Activated naive CD8-positive, alpha-beta T cell treated with anti-CD3 and anti-CD28 coated beads, Interleukin-2, amount 50 U/mL, for 16 hours (primary cell): ENCODE results near the gene MOV10L1.
"Not testable (repeated sequence)": the region's sequence is repeated elsewhere in the genome, so short reads cannot be mapped to it uniquely, and the experiment has no call there.

Source experiments
- DNase-seq: peaks from one replicate; pipeline ENCODE4 v3.0.0-alpha.2; 2020; ENCODE audit warnings: low read depth, low spot score

MOV10L1 gene

DNA sequence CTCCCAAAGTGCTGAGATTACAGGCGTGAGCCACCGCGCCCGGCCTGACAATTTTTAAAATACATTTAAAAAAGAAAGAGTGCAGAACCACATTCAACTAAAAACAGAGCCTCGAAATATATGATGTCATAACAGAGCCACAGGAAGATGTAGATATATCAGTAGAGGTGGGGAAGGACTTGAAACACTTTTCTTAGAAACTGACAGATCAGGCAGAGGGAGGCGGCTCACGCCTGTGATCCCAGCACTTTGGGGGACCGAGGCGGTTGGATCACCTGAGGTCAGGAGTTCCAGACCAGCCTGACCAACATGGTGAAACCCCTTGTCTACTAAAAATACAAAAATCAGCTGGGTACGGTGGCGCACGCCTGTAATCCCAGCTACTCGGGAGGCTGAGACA is 11.6 kb upstream of the MOV10L1 start:
- DNase-seq = no peak

DNA sequence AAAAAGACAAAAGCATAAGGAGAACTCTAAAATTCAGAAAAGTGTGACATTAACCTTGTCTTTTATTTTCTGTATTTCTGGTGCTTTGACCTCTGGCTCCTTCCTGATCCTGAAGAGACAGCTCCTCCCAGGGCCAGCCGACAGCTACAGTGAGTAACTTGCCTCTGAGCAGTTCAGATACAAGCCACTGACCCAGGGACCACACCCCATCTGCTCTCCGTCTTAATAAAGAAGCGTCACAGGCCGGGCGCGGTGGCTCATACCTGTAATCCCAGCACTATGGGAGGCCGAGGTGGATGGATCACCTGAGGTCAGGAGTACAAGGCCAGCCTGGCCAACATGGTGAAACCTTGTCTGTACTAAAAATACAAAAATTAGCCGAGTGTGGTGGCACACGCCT is 11.0 kb upstream of the MOV10L1 start:
- DNase-seq = no peak

DNA sequence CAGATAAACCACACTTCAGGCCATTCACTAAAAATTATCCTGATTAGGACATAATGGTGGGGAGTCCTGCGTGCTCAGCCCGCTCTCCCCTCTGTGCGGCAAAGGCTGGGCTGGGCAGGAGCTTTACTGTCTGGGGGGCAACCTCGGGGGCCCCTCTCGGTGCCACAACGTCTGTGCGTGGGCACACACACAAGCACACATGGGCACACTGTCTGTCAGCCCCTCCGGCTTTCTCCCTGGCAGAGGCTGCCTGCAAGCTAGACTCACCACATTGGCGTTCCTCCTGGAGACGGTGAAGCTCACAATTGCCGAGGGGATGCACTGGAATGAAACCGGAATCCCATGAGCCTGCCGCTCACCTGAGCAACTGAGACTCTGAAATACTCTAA is 9.7 kb upstream of the MOV10L1 start:
- no peak for DNase-seq

DNA sequence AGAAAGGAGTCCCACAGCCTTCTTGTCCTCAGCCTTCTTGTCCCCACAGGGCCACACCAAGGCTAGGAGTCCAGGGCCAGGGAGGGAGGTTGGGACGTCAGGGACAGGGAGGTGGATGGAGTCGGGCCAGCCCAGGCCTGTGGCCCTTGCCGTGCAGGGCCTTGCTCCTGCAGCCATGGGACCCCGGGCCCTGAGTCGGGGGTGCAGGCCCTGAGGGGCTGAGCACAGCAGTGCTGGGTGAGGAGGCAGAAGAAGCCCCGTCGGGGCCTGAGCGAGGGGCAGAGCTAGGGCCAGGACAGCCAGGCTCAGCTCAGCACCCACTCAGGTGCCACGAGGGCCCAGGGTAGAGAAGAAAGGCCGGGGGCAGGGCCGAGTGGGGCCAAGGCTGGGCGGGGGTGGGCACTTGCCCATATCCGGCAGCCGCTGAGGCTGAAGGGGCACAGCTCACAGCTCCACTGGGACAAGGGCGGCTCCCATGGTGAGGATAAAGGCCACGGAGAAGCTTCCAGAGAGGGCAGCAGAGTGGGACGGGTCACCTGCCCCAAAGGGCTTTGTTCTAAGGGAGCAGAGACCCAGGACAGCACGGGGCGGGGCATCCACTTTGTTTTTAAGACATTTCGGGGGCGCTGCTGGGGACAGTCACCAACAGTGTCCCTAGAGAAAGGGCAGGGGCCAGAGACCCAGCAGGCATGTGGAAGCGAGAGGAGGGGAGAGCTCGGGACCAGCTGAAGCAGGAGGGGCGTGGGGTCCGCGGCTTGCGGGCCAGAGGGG is 8.2 kb upstream of the MOV10L1 start:
- no peak for DNase-seq

DNA sequence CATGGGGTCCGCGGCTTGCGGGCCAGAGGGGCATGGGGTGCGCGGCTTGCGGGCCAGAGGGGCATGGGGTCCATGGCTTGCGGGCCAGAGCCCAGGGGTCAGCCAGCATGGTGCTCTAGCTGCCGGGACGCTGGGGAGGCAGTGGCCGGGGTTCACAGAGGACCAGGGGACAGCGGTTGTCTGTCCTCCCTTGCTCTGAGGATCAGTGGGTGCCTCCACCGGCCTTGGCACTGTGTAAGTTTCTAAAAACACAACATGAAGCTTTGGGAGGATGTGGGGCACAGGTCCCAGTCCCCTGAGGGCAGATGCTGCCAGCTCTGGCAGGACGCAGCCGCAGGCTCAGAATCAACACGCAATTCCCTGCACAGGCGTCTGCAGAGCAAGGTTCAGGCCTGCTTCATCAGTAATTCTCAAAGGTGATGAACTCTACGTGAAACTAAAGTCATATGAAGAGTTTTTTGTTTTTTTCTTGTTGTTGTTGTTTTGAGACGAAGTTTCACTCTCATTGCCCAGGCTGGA is 7.5 kb upstream of the MOV10L1 start:
- no peak for DNase-seq

DNA sequence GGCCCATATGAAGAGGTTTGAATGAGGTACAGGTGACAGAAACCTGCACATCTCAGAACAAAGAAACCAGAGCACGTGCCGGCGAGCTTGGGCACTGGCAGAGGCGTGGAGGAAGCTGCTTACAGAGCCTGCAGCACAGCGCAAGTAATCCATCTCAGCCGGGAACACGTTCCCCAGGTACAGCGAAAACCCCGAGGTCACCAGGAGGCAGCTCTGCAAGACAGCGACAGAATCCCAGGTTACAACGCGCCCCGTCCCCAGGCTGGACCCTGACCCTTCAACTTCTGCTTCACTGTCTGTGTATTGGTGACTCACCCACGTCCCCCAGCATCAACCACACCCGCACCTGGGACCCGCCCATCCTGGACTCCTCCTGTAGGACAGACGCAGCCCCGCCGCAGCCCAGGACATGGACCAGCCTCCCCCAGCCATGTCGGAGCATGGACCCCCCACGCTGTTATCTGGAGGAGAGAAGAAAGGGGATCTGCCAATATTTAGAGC is 6.8 kb upstream of the MOV10L1 start:
- DNase-seq = no peak

DNA sequence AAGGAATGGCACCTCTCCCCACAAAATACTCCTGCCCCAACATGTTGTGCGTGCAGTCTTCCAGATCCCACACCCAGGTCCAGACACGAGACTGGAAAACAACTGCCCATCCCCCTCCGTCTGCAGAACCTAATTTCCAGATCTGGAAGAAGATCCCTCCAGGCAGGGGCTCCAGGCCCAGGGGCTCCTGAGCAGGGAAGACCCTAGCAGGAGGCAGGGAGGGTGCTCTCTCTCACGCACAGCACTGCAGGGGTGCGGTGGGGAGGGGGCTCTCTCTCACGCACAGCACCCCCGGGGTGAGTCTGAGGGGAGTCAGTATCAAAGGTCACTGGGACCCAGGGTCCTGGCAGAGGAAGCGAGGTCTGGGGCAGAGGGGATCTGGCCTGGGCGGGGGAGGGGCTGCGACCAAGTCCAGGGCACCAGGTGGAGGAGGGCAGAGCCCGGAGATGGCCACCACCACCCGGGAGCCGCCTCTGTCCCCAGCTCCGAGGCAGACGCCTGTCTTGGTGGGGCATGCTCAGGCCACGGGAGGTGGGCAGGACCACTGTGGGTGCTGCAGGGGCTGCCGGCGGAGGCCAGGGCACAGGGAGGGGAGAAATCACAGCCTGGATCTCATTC is 6.2 kb upstream of the MOV10L1 start:
- no peak for DNase-seq

DNA sequence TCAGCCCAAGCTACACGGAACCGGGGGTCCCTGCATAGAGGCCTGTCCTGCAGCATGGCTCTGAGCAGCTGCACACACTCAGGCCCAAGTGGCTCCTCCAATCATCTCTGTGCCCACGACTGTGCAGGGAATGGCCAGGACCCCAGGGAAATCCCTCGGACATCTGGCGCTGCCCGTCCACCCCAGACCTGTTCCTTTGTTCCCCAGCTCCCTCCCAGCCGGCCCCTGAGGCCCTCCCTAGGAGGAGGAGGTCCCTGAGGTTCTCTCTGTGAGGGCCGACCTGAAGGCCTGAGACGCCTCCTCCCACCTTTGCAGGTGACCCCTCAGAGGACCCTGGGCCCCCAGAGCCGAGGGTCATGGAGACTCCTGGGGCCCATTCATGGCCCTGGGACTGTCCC is 5.7 kb upstream of the MOV10L1 start:
- DNase-seq = no peak

DNA sequence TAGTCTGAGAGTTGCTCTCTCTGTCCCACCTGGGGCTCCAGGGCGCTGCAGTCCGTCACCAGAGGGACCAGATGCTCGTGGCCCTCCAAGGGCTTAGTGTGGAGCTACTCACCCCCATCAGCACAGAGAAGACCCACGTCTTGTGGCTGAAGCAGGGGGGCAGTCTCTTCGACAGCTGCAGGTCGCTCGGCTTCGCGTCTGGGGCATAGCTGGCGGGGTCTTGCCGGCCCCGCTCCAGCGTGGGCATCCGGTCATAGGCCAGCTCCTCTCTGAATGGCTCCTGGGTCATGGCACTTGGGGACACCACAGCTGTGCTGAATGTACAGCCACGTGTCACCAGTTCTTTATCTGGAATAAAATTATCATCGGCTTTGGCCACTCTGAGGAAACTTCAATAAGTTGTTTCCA is 5.2 kb upstream of the MOV10L1 start:
- no peak for DNase-seq

DNA sequence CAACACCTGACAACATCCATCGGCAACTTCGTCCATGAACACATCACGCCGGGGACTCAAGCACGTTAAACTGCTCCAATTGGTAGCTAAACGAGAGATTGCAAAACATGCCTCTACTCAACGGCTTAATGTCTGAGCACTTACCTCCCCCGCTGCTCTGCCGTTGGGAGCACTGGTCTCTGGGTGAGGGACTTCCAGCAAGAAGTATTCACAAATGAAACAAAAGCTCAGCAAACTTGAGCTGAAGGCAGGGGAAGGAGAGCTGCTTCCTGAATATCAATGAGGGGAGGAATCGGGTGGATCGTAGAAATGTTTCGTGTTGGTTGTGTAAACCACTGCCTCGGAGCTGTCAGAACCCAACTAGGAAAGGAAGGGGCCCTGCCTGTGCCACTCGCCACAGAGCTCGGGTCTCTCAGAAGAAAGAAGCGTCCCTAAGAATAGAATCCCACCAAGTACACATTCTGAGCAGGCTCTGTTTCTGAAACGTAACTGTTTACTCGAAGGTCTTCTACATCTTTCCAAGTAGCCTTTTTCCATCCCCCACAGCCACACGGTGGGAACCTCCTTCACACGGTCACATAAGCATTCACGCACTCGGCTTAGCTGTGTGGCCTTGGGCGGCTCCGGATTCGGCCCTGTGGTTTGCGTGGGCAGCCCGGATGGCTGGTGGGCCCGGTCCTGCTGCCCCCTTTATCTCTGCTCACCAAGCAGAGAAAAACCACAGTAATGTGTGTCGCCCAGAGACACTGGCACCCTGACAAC is 4.4 kb upstream of the MOV10L1 start, which contains the start of gene MLC1:
Gene MLC1 (minus strand): TSS at position 216 of the 762 bp plus-strand sequence. CDS start 524 bp downstream, outside the sequence.
- no peak for DNase-seq

DNA sequence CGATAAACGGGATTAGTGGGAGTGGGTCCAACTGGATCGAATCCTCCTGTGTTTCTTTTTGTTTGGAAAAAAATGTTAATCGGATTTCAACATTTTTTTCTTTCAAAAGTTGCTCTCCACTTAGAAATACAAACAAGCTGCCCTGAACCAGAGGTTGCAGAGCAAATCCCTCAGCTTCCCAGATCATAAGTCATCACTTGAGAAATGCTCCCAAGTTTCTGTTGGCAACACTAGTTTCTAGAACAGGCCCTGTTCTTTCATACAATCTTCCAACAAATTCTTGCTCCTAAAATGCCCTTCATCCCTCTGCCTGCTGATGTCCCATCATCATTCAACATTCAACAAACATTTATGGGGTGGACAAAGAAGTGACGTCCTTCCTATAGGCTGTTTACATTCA is 3.3 kb upstream of the MOV10L1 start:
- DNase-seq = no peak

DNA sequence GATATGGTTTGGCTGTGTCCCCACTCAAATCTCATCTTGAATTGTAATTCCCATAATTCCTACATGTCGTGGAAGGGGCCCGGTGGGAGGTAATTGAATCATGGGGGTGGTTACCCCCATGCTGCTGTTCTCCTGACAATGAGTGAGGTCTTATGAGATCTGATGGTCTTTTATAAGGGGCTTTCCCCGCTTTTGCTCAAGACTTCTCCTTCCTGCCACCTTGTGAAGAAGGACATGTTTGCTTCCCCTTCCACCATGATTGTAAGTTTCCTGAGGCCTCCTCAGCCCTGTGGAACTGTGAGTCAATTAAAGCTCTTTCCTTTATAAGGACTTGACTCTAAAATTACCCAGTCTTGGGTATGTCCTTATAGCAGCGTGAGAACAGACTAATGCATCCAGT is 2.8 kb upstream of the MOV10L1 start:
- DNase-seq = not testable (repeated sequence)

DNA sequence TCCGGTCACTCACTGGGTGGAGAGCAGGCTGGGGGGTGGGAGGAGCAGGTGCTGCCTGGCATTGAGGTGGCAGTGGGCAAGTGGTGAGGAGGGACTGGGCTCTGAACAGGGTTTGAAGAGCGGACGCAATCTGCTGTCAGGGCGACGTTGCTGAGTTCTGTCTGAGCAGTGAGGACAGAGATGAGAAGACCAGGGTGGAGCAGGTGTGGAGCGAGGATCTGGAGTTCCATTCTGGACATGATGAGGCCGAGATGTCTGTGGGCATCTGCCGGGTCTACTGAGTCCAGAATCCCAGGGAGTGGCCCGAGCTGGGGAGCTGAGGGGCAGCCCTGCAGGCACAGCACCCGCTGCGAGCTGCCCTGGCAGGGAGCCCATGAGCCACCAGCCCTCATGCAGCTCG is 2.2 kb upstream of the MOV10L1 start:
- DNase-seq = no peak

DNA sequence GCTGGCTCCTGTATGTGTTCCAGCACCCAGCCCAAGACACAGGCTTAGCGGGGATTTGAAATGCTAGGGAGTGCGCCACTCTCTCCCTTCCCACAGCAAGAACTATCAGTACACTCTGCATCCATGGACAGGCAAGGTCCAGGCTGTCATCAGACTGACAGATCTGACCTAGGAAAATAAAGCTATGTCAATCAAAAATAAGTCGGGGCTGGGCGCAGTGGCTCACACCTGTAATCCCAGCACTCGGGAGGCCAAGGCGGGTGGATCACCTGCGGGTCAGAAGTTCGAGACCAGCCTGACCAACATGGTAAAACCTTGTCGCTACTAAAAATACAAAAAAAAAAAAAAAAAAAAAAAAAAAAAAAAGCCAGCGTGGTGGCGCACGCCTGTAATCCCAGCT is 1.7 kb upstream of the MOV10L1 start:
- DNase-seq = no peak

DNA sequence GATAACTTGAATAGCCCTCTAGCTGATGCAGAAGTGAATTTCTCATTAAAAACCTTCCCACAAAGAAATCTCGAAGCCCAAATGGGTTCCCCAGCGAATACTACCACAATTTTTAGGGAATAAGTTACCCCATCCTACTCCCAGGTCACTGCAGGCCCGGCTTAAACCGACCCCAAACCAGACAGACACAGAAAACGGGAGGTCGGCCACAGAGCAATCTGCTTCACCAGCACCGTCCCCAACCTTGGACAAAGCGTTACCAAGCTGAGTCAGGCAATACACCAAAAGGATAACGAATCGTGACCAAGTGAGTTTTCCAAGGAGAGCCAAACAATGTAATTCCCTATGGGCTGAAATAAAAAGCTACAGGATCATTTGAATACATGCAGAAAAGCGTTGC is 575 bp upstream of the MOV10L1 start:
- no peak for DNase-seq

DNA sequence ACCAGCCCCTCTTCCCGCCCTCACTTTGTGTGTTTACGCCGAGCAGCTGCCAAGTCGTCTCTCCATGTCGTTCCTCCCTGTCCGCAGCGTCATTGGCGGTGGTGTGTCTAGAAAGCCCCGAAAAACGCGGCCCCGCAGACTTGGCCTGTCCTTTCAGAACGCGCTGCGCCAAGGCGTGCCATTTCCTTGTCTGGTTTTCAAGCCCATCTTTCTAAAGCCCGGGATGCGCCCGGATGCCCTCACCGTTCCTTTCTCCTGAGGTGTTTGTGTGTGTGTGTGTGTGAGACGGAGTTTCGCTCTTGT is 557 bp downstream of the MOV10L1 start:
- DNase-seq = no peak

DNA sequence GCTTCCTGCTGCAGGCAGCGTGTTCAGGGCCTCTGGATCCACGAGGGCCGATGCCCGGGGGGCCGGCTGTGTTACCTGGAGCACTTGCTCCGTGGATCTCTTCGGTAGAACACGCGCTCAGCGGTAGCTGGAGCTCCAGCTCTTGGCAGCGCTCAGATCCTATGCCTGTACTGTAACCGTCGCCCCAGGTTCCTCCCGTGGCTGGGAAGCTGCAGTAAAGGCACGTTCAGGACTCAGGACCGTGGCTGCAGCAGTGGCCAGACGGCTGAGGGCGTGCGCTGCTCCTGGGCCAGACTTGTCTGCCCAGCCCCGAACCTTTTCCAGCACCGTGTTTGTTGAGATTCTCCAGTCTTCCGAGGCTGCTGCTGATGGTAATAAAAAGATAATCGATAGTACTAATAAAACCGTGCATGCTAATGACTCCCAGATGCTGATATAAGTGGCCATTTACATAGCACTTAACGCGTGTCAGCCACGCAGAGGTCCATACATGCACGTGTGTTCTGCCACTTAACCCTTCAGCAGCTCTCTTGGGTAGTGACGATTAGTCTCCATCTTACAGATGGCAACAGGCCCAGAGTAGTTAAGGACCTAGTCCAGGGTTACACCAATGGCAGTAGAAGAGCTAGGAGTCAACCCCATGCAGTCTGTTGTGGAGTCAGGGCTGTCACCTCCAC is 1.4 kb downstream of the MOV10L1 start:
- no peak for DNase-seq

DNA sequence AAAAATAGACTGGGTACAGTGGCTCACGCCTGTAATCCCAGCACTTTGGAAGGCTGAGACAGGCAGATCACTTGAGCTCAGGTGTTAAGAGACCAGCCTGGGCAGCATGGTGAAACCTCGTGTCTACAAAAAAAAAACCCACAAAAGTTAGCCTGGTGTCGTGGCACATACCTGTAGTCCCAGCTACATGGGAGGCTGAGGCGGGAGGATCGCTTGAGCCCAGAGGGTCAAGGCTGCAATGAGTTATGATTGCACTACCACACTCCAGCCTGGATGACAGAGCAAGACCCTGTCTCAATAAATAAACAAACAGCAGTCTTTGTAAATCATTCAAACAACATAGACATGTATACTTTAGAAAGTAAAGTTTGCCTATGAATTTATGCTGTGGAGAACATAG is 2.5 kb downstream of the MOV10L1 start:
- DNase-seq = no peak

DNA sequence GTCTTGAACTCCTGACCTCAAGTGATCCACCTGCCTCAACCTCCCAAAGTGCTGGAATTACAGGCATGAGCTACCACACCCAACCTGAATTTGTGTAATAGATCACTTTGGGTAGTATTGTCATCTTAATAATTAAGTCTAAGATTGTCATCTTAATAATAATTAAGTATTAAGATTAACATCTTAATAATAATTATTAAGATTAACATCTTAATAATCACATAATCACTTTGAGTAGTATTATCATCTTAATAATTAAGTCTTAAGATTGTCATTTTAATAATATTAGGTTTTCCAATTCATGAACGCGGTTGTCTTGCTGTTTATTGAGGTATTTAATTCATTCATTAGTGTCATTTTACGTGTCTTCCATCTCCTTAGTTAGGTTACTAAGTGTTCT is 8.2 kb downstream of the MOV10L1 start:
- no peak for DNase-seq

DNA sequence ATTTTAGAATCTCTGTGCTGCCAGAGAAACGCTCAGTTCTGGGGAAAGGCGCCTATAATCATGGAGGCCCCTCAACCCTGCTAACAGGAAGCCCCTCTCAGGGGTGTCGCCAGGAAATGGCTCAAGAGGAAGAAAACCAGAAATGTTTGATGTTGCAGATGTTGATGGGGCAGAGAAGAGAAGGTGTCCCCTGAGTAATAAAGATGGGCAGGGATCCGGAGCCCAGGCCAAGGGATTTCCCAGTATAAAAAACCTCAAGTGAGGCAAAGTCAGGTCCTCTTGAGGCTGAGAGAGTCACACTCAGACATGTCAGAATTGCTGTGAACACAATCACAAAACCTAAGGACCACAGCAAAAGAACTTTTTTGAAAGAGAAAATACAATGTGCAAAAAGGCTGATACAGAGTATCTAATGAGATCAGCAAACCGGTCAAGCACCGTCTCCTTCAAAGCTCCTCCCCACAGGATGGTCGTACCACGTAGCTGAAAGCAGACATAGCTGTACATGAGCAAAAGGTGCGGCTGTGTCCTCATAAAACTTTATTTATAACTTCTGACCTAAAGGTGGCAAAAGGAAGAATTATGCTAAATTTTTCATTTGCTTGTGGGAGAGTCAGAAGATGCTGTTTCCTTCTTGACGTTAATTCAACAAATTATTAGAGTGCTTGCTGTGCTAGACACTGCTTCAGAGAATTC is 12.2 kb downstream of the MOV10L1 start:
- DNase-seq = no peak

DNA sequence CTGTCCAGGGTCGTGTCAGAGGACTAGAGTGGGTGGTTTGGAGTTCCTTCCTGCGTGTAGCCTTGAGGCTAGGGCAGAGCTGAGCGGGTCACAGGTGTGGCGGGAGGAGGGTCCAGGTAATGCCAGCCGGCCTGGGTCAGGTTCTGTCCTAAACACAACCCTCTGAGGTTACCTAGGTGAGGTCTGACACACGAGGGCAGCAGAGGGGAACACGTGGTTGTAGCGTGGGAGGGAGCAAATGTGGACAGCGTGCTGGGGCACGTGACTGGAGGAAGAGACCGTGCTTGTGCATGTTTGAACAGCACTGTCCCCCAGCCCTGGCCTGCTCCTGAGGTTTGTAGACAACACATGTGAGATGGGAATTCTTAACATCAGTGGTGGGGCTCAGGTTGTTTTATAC is 13.1 kb downstream of the MOV10L1 start:
- no peak for DNase-seq
